NCI-H82 treated with DMSO at 0.1 percent for 48 hours (cell line): Measurements from ENCODE around the gene AKNA.

Experiments used
- DNase-seq: peaks from one replicate; lab custom pipeline; 2025; ENCODE audit not compliant: unreplicated experiment; lab: John Stamatoyannopoulos, UW

AKNA gene, protein sequence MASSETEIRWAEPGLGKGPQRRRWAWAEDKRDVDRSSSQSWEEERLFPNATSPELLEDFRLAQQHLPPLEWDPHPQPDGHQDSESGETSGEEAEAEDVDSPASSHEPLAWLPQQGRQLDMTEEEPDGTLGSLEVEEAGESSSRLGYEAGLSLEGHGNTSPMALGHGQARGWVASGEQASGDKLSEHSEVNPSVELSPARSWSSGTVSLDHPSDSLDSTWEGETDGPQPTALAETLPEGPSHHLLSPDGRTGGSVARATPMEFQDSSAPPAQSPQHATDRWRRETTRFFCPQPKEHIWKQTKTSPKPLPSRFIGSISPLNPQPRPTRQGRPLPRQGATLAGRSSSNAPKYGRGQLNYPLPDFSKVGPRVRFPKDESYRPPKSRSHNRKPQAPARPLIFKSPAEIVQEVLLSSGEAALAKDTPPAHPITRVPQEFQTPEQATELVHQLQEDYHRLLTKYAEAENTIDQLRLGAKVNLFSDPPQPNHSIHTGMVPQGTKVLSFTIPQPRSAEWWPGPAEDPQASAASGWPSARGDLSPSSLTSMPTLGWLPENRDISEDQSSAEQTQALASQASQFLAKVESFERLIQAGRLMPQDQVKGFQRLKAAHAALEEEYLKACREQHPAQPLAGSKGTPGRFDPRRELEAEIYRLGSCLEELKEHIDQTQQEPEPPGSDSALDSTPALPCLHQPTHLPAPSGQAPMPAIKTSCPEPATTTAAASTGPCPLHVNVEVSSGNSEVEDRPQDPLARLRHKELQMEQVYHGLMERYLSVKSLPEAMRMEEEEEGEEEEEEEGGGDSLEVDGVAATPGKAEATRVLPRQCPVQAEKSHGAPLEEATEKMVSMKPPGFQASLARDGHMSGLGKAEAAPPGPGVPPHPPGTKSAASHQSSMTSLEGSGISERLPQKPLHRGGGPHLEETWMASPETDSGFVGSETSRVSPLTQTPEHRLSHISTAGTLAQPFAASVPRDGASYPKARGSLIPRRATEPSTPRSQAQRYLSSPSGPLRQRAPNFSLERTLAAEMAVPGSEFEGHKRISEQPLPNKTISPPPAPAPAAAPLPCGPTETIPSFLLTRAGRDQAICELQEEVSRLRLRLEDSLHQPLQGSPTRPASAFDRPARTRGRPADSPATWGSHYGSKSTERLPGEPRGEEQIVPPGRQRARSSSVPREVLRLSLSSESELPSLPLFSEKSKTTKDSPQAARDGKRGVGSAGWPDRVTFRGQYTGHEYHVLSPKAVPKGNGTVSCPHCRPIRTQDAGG (N-terminal part only)

DNA sequence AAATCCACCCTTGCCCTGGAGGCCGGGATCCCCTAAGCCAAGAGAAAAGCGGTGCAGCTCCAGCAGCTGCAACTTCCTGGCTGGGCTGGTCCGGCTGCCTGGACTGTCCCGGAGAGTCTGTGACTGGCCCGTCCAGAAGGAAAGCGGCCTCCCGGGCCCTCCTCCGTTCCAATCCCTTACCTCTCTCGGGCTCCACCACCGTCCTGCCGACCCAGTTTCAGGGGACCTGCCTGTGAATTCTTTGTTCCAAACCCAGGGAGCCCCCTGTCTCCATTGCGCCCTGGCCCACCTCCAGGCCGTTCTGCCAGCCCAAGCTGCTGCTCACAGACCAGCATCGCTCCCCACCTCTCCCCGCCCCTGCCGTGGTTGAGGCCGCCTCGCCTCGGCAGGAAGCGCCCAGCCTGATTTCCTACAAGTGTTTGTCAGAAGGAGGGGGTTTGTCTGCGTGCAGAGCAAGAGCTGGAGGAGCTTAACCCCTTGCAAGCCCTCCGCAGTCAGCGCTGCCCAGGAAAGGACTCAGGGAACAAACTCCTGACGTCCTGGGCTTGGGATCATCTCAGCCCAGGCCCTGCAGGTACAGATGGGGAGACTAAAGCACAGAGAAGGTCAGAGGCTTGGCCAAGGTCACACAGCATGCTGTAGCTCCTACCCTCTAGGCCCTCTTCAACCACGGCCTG lies at the start of gene AKNA:
TSS of gene AKNA (minus strand) at position 303 of the 677 bp plus-strand sequence. CDS start 6,649 bp downstream, outside the sequence.
- peak; percentile 24 for DNase-seq

- no peak for DNase-seq
Observed at GRCh38 chr9:114437401-114437893, 49.7 kb upstream of the AKNA start.

DNA sequence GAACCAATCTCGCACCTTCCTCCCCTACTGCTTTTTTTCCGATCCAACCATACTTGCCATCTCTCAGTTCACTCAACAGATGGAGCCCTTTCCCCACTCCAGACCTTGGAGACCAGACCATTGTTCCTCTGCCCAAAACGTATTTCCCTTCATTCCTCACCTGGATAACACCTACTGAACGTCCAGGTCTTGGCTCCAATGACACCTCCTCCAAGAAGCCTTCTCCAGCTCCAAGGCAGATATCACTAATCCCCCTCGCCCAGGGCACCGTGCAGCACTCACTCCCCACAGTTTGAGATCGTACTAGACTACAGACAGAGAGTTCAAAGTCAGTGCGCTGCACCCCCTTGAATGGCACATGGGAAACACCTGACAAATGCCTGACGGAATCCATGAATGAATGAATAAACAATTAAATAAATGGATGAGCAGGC lies 47.1 kb upstream of the AKNA start:
- DNase-seq, result peak; percentile 18

- DNase-seq, result no peak
Observed at GRCh38 chr9:114433720-114434255, 46.0 kb upstream of the AKNA start.

DNA sequence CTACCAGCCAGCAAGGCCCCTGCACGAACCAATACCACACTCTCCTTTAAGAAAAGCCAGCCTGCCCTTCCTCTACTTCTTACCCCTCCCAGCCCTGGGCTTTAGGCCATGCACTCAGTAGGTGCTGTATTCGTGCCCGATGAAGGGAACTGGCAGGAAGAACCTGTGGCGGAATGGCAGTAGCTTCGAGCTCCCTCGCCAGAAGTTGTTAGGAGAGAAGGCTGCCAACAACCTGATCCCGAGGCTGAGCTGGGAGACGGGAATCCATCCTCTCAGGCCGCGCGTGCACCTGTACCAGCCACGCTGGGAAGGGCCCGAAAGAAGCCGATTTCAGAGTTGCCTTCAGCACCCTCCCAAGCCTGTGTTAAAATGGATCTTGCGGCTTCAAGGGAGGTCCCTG lies 45.3 kb upstream of the AKNA start:
- DNase-seq, result no peak

DNA sequence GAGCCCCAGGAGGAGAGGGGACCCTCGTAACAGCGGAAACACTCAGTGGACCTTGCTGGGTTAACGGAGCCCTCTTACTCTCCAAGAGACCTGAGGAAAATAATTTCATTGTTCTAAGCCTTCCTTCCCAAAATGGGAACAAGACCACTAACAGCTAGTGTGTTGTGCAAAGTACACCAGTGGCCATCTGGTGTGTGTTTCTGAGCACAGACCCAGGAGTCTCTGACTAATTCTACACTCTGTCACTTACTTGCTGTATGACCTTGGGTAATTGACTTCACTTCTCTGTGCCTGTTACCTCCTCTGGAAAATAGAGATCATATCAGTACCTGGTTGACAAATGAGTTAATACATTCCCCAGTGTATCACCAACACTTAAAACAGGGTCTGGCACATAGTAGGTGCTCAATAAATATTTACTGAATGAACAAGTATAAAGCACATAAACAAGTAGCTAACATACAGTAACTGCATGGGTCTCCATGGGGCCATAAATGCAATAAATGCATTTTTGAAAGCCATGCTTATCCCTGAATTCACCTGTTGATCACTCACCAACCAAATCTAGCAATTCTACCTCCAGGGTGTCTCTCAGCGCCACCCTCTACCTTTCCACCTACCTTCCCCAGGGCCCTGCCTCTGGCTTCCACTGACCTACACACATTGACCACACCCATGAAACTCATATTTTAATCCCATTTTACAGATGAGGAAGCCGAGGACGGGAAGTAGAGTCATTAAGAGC lies 44.7 kb upstream of the AKNA start:
- DNase-seq, result no peak

DNA sequence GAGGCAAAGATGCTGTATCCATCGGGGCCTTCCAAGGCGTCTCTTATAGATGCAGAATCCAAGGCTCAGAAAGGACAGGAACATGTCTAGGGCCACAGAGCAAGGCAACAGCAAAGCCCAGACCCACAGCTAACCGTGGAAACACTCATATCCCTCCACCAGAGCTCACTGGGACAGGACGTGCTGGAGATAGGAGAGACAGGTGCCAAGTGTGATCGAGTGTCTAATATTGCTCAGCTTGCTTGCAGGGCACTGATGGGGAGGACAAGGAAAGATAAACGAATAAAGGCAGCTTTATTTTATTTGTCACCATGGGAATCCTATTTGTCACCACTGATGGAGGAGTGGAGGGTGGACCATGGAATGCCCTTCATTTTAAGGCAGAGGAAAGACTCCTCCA lies 44.0 kb upstream of the AKNA start:
- DNase-seq, result no peak

- DNase-seq, result no peak
Observed at GRCh38 chr9:114431003-114431402, 43.2 kb upstream of the AKNA start.

DNA sequence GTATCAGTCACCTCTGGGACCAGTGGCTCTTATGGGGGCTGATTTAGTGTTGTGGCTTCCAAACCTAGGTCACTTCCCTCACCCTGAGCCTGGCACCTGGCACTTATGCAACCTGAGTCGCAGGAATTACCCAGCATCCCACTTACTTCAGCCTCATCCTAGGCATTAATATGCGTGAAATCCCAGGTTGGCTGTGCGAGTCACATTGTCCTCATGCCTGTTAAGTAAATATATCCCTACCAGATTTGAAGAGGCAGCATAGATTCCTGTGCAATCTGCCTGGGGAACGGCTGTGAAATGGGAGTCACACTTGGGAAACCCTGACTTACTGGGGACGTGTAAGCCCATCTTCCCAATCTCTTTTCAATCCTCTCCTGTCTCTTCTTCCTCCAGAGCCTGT lies 42.7 kb upstream of the AKNA start:
- no peak for DNase-seq

GRCh38 chr9:114429488-114429887 lies 41.7 kb upstream of the AKNA start:
- DNase-seq, result no peak

DNA sequence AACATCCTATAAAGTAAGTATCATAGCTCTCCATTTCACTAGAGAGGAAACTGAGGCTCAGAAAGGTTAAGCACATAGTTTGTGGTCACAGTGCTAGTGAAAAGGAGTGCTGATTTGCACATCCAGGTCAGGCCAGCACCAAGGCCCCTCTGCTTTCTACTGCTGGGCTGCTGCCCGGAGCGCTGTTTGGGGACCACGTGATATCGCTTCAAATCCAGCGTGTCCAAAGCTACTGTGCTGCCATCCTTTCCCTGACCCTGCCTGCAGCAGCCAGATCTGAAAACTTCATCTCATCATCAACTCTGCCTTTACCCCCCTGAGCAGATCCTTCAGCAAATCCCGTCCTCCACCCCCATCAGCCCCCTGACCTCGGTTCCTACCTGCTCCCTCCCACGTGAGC lies 40.7 kb upstream of the AKNA start:
- no peak for DNase-seq

GRCh38 chr9:114427644-114428043 lies 39.9 kb upstream of the AKNA start:
- DNase-seq, result no peak

DNA sequence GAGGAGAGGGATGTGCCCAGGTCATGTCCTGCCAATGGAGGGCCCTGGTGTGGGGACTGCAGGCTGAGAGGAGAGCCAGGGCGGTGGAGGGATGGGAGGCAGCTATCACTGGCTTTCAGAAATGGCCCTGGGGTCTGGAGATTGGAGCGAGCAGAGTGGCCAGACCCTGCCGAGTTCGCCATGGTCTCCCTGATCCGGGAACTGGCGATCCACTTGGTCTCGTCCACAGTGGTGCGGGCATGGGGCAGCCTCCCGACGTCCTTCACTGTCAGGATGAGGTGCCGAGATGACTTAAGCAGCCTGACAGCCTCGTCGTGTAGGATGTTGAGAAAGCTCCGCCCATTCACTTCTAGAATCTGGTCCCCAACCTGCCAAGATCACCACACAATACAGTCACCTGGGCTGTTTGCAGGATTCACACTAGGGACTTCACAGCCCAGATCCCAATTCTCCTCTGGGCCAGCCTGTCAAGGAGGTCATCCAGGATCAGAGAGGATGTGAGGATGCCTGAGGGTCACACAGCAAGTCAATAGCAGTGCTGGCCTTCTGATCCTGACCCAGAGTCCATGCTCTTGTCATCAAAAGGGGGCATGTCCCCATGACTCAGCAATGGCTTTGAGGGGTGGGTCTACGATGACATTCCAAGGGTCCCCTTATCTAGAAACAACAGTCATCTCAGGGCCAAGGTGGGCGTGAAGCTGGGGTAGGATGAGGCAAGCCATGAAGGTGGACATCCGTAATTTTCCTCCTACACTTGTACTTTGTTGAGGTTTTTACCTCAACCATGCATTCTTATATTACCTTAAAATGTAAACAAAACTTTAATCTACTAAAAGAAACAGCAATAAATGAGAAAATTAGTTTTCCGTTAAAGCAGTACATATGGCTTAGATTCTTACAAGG lies 38.5 kb upstream of the AKNA start:
- DNase-seq, result no peak

- no peak for DNase-seq
Observed at GRCh38 chr9:114425126-114425525, 37.3 kb upstream of the AKNA start.

GRCh38 chr9:114424126-114424525 lies 36.3 kb upstream of the AKNA start:
- no peak for DNase-seq

GRCh38 chr9:114423181-114423580 lies 35.4 kb upstream of the AKNA start:
- DNase-seq, result no peak

DNA sequence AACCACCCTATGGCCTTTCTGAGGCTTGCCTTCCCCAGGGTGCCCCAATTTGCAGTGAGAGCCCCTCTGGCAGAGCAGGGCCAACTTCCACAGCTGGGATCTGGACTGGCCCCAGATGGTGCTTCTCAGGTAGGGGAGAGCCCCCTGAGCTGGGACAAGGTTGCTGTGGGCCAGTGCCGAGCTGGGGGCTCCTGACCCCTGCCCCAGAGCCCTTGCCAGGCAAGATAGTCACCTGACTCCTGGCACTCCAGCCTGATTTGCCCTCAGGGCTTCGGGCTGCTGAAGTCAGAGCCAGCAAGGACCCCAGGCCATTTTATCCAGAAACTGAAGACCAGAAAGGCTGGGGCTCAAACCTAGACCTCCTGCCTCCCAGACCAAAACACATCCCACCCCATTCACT lies 33.4 kb upstream of the AKNA start:
- no peak for DNase-seq

DNA sequence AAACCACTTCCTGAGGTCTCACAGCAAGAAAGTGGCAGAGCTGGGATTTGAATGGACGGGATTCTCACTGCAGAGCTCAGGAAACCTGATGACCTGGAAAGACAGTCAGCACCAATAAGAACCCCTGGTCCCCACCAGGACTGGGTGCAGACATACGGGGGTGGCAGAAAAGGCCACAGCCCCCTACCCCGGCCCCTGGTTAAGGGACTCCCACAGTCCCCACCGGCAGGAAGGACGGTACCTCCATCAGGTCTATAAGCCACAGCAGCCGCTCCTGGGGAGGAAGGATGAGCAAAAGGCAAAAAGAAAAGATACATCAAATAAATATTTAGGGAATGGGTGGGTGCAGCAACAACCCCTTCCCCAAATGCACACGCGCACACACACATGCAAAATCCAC lies 32.0 kb upstream of the AKNA start:
- DNase-seq, result no peak

GRCh38 chr9:114418053-114418452 lies 30.3 kb upstream of the AKNA start:
- DNase-seq, result no peak
